NCI-H1092 treated with DMSO at 0.1 percent for 48 hours (cell line): Measurements from ENCODE around the gene SRPK1.
"Not testable (repeated sequence)": the region's sequence is repeated elsewhere in the genome, so short reads cannot be mapped to it uniquely, and the experiment has no call there.

Experiments
- DNase-seq: peaks from one replicate; lab custom pipeline; 2025; lab: John Stamatoyannopoulos, UW

The SRPK1 gene

DNA sequence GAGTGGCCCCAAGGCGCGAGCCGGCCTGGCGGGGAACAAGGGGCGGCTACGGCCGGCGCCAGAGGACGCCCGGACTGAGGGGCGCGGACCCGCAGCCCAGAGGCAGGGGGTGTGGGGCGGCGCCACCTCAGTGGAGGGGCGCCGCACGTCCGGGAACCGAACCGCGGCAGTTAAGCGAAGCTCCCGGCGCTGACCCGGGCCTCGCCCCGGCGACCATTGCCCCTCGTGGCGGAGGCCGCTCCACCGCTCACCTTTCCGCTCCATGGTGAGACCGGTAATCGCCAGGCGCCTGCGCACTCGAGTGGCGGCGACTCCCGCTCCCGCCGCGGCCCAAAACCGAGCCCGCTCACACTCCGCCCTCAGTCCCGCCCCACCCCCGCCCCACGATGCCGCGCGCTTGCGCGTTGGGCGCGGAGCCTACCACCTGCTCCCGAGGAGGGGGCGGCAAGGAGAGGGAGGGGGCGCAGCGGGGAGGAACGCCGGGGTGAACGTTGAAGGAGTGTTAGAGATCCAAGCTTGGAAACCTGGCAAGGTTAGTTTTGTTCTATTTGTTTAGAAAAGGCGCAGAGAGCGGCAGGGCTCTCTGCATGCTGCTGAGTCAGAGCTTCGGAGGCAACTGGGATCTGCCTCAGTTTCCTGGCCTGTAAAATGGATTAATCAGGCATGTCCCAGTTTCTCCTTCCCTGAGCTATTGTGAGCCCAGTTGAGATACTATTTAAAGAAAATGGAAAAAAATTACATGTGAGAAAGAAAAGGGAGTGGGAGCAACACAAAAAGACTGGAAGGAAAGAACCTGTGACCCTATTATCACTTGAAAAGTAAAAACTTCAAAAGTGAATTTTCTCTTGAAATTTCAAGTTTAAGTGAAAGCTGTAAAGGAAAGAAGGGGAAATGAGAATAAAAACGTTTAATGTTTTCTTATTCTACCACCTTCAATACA lies at the start of gene SRPK1:
Gene SRPK1 (minus strand): TSS at position 306 of the 940 bp plus-strand sequence. CDS start 42 bp downstream, at position 264.
- peak; percentile 77 for DNase-seq

DNA sequence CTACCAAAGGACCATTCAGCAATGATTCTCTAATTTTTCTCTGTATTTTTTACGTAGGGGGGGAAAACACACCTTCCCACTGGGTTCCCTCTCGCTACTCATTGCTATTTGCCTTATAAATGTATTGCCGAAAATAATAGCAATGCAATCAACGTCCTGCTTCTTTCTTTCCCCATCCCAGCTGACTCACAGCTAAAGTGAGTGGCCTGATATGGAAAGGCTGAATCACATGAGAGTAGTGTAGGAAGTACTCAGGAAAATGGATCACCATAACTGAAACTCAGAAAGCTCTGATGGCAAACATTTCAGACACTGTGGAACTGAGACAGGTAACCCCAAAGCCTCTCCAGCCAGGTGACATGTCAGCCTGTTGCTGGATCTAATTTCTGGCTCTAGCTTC lies 49.3 kb upstream of the SRPK1 start:
- no peak for DNase-seq

DNA sequence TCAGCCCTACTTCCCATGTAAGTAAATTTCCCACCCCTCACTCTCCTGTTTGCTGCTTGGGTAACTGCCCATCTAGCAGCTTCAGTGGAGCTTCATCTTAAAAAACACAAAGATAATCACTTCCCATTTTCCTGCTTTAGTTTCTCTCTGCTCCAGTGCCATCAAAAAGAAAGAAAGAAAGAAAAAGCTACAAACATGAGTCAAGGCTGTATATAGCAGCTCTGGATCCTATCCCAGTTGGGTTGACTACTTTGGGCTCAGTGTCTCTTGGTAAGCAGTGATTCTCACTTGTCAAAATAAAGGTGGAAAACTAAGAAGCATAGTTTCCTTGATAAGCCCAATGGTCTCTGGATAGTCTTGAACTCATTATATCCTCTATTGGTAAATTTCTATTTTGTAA lies 48.7 kb upstream of the SRPK1 start:
- no peak for DNase-seq

DNA sequence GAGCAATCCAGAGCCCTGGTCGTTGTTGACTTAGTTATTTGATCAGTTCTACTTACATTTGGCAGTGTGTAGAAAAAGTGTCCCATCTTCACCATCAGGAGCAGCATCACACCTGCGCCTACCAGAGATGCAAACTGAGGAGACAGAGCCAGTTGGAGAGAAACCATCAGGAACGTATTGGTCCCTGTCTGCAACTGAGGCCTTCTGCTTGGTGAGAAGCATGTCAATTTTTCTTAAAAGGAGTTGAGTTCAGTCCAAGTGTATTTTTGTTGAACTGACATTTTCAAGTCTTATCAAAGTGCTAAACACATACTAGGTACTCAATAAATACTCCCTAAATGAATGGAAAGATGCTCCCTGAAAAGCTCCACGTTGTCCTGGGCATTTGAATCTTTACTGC lies 47.9 kb upstream of the SRPK1 start:
- no peak for DNase-seq

DNA sequence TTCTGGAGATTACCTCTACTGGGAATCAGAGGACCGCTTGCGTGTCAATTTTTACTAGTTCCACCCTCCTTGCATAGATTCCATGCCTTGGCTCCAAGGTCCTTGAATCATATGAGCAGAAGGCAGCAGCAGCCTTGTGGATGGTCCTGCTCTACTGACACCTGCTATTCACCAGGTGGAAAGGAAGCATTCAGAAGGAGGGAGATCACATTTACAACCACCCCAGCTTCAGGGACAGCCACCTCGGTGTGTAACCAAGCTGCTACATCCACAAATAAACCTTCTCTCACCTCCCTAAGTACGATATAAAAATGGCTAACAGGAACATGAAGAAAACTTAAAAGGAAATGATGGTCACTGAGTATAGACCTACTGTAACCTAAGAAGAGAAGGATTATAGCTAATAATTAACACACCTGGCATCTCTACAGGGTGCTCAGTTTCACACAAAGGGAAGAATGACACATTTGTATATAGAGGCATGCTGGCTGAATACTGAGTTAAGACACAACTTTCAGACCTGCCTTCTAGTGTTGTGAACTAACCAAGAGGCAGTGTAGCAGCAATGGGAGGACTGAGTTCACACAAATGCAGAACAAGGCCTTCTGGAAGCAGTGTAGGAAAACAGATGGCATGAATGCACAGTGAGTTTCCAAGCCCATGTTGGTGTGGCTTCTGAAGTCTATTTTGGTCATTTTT lies 46.3 kb upstream of the SRPK1 start:
- DNase-seq: no peak

DNA sequence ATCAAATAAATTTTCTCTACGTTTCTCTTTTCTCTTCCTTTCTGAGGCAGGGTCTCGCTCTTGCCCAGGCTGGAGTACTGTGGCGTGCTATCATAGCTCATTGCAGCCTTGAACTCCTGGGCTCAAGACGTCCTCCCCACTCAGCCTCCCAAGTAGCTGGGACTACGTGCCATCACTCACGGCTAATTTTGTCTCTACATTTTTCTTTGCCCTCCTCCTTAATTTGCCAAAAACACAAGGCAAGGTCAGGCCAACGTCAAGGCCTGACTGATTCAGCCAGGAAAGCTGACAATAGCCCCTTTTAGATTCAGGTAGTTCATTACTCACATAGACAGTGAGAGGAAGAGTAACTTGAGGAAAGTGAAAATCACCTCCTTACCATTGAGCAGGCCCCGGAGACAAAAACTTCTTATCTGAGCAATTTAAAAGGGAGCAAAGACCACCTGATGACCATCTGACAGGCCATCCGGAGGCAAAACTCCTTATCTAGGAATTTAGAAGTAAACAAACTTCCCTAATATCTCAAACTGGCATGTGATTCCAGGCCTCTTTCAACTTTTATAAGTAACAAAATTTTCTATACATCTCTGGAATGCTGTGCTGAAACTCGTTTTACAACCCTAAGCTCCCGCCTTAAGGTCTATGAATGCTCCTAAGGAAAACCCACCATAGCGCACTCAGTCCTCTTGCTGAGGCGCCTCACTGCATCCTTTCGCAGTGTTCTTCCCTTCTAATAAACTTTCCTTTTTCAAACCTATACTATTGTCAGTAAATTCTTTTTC lies 42.1 kb upstream of the SRPK1 start:
- DNase-seq: no peak

DNA sequence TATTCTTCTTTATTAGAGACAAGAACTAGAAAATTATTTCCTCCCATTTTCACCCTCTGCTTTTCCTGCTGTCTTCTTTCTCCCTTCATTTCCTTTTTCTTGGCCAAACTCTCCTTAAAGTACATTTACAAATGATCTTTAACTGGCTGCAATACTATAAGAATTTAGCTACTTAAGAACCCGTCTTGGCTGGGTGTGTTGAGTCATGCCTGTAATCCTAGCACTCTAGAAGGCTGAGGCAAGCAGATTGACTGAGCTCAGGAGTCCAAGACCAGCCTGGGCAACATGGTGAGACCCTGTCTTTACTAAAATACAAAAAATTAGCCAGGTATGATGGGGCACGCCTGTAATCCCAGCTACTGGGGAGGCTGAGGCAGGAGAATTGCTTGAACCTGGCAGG lies 39.3 kb upstream of the SRPK1 start:
- DNase-seq: no peak

DNA sequence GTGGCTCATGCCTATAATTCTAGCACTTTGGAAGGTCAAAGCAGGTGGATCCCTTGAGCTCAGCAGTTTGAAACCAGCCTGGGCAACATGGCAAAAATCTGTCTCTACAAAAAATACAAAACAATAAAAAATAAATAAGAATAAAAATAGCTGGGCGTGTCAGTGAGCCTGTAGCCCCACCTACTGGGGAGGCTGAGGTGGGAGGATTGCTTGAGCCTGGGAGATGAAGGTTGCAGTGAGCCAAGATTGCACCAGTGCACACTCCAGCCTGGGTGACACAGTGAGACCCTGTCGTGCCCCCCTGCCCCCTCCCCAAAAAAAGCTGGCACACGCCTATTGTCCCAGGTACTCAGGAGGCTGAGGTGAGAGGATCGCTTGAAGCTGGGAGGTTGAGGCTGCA lies 35.1 kb upstream of the SRPK1 start:
- DNase-seq: no peak

DNA sequence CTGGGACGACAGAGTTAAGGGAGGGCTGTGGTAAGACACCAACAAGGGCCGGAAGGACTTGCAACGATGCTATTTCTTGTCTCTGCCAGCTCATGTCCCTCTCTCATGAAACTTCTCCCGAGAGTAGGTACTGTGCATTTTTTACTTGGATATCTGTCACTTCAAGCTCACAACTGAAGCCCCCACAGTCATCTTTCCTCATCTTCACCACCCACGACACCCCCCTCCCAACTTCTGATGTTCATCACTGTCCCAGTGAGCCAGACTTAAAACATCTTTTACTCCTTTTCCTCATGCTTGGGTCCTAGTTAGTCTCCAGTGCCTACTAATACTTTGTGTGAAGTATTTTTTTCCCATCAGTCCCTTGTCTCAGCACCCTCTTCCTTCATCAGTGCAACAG lies 34.6 kb upstream of the SRPK1 start:
- DNase-seq: no peak

DNA sequence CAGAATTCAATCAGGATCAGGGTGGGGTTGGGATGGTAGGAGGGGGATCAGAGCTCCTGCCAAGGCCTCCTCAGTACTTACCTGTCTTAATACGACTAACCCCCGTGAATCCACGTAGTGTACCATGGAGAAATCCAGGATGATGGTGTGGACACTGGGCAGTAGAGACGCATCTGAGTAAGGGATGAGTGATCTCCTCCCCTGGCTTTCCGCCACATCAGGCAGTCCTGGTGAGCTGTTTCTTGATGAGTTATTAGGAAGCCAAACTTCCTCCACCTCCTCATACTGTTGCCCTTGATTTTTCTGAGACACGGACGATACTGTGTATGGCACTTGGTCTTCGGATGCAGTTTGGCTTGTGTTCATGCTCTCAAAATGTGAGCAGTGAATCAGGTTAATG lies 34.2 kb upstream of the SRPK1 start:
- DNase-seq: no peak

DNA sequence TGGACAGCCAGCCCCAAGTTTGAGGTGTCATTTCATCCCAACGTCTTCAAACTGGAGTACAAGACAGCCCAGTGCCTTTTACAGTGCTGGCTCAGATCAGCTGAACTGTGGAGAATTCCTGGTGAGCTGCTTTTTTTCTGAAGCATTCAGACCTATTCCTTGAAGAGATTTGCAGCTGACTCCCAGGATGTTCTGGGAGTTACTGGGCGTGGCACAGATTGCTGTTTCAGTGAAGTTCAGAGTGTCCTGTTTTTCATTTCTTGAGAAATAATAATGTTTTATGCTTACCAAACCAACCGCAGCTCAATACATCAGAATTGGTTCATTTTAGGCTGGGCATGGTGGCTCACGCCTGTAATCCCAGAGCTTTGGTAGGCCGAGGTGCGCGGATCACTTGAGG lies 33.4 kb upstream of the SRPK1 start:
- DNase-seq: no peak

DNA sequence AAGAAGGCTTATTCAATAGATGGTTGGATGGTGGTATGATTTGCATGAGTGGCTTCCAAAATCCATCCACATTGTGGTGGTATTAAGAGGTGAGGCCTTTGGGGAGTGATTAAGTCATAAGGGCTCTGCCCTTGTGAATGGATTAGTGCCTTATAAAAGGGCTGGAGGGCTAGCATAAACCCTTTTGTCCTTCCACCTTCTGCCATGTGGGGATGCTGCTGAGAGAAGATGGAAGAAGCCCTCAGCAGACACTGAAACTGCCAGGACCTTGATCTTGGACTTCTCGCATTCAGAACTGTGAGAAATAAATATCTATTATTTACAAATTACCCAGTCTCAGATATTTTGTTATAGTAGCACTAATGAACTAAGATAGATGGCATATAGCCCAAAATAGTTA lies 27.8 kb upstream of the SRPK1 start:
- no peak for DNase-seq

DNA sequence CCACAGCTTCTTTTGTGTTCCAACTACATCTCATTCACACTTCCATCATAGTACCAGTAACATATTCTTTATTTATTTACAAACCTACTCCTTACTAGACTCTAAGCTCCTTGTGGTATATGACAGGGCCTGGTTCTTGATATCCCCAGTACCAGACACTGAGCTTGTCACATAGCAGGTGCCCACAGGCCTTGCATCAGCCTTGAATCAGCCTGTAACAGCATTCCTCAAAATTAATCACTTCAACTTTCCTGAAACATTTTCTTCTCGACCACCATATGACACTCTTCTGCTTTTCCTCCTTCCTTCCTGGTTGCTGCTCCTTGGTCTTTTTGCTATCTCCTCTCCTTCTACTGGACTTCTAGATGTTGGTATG lies 24.7 kb upstream of the SRPK1 start:
- no peak for DNase-seq

DNA sequence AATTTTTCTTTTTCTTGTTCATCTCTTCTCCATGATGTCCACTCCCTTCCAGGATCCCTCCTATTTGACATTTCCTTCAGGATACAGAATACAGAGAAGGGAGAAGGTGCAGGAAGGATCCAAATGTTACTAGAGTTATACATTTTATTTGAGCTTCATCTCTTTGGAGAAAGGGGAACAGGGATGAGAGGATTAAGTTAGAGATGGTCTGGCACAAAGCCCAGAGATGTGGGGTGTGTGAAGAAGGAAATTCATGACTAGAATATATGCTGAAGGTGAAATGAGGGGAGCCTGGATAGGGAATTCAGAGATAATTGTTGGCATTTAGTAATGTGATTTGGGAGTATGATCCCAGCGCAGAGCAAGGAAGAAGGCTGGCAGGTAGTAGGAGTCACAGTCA lies 22.5 kb upstream of the SRPK1 start:
- DNase-seq: no peak

DNA sequence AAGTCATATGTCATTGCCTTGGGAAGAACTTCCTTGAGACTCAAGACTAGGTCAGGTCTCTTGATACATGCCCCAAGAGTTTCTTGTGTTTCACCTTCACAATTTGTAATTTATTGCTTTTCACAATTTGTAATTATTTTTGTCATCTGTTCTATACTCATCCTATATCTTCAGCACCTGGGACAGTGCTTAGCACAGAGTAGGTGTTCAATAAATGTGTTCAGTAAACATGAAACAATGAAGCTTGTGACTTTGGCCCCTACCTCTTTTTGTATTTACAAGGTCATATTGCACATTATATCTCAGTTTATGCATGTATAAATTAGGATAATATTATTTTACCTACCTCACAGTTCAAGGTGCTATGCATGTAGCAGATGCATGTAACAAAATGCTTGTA lies 21.5 kb upstream of the SRPK1 start:
- no peak for DNase-seq

DNA sequence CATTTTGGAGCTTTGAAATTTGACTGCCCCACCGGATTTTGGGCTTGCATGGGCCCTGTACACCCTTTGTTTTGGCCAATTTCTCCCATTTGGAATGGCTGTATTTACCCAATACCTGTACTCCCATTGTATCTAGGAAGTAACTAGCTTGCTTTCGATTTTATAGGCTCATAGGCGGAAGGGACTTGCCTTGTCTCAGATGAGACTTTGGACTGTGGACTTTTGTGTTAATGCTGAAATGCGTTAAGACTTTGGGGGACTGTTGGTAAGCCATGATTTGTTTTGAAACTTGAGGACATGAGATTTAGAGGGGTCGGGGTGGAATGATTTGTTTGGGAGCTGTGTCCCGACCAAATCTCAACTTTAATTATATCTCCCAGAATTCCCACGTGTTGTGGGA lies 20.3 kb upstream of the SRPK1 start:
- DNase-seq: not testable (repeated sequence)

DNA sequence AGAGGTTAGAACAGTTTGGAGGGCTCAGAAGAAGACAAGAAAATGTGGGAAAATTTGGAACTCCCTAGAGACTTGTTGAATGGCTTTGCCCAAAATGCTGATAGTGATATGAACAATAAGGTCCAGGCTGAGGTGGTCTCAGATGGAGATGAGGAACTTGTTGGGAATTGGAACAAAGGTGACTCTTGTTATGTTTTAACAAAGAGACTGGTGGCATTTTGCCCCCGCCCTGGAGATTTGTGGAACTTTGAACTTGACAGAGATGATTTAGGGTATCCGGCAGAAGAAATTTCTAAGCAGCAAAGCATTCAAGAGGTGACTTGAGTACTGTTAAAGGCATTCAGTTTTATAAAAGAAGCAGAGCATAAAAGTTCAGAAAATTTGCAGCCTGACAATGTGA lies 19.1 kb upstream of the SRPK1 start:
- DNase-seq: not testable (repeated sequence)

DNA sequence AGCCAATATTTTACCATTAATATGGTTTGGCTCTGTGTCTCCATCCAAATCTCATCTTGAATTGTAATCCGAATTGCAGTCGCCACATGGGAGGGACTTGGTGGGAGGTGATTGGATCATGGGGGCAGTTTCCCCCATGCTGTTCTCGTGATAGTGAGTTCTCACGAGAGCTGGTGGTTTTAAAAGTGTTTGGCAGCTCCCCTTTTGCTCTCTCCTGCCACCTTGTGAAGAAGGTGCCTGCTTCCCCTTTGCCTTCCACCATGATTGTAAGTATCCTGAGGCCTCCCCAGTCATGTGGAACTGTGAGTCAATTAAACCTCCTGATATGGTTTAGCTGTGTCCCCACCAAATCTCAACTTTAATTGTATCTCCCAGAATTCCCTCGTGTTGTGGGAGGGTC lies 18.4 kb upstream of the SRPK1 start:
- DNase-seq: not testable (repeated sequence)

DNA sequence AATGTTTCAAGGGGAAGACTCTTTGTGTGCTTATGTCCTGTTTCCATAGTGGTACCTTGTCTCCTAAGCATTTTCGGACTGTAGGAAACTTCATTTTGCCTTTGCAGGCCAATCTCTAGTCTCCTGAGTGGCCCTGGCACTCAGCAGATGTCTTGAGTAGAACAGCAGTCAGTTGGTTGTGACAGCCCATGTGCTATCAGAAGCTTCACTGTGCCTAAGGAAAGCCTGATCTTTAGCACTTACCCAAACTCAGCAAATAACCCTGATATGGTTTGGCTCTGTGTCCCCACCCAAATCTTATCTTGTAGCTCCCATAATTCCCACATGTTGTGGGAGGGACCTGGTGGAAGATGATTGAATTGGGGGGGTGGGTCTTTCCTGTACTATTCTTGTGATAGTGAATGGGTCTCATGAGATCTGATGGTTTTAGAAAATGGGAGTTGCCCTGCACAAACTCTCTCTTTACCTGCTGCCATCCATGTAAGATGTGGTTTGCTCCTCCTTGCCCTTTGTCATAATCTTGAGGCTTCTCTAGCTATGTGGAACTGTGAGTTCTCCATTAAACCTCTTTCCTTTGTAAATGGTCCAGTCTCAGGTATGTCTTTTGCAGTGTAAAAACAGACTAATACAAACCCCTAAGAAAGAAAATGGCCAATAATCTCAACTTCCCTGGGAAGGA lies 15.9 kb upstream of the SRPK1 start:
- DNase-seq: no peak

DNA sequence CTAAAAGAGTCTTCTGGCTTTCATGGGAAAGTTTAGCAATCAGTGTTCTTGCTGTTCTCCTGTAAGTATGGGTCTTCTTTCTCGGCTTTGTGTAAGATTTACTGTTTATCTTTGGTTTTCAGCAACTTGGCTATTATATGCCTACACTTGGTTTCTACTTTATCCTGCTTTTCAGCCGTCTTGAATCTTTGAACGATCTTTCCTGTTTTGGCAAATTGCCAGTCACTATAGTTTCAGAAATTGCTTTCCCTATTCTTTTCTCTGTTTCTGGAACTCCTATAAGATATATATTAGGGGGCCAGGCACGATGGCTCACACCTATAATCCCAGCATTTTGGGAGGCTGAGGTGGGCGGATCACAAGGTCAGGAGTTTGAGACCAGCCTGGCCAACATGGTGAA lies 14.6 kb upstream of the SRPK1 start:
- no peak for DNase-seq

DNA sequence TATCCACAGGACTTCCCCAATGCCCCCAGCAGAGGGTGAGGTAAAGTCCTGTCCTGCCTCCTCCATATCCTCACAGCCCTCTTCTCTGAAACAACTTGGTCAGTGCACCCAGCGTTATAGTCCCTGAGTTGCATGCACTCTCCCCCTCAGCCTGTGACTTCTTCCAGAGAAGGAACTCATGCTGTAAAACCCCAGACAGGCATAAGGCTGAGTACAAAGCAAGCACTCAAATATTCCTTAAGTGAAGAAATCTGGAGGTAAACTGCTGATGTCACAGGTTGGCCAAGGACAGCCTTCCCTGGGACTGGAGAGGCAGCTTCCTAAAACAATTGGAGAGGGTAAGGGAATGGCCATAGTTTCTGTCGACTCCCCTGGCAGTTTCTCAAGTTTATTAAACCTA lies 12.9 kb upstream of the SRPK1 start:
- no peak for DNase-seq

DNA sequence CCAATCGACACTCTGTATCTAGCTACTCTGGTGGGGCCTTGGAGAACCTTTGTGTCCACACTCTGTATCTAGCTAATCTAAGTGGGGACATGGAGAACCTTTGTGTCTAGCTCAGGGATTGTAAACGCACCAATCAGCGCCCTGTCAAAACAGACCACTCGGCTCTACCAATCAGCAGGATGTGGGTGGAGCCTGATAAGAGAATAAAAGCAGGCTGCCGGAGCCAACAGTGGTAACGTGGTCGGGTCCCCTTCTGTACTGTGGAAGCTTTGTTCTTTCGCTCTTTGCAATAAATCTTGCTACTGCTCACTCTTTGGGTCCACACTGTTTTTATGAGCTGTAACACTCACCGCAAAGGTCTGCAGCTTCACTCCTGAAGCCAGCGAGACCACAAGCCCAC lies 11.0 kb upstream of the SRPK1 start:
- not testable (repeated sequence) for DNase-seq
